Activated CD4-positive, CD25-positive, alpha-beta regulatory T cell treated with anti-CD3 and anti-CD28 coated beads, Interleukin-2, amount 50 U/mL, for 16 hours (primary cell): ENCODE results near the gene AJM1.

Experiments used
- DNase-seq: peaks from one replicate; pipeline ENCODE4 v3.0.0-alpha.2; 2020; ENCODE audit warnings: low read depth, low spot score

AJM1 gene

GRCh38 chr9:136808075-136808805 is 34.0 kb upstream of the AJM1 start:
- DNase-seq: no peak

- DNase-seq: no peak
These were observed 33.5 kb upstream of the AJM1 start for GRCh38 chr9:136808806-136809158.

- DNase-seq: no peak
These were observed 27.4 kb upstream of the AJM1 start for GRCh38 chr9:136814725-136815421.

- DNase-seq: no peak
These were observed 26.9 kb upstream of the AJM1 start for GRCh38 chr9:136815422-136815782.

- no peak for DNase-seq
These were observed 21.1 kb upstream of the AJM1 start for GRCh38 chr9:136820971-136821825.

- no peak for DNase-seq
These were observed 20.3 kb upstream of the AJM1 start for GRCh38 chr9:136821826-136822544.

- DNase-seq: no peak
These were observed 18.9 kb upstream of the AJM1 start for GRCh38 chr9:136823136-136824046.

- no peak for DNase-seq
These were observed 17.6 kb upstream of the AJM1 start for GRCh38 chr9:136824496-136825225.

GRCh38 chr9:136825295-136826187 is 16.7 kb upstream of the AJM1 start:
- DNase-seq: no peak

GRCh38 chr9:136826188-136826541 is 16.1 kb upstream of the AJM1 start:
- DNase-seq: no peak

GRCh38 chr9:136826703-136827582 is 15.3 kb upstream of the AJM1 start:
- DNase-seq: no peak

- DNase-seq: no peak
These were observed 14.3 kb upstream of the AJM1 start for GRCh38 chr9:136827794-136828473.

GRCh38 chr9:136828474-136829140 is 13.7 kb upstream of the AJM1 start:
- DNase-seq: no peak

GRCh38 chr9:136829412-136829811 is 12.9 kb upstream of the AJM1 start:
- no peak for DNase-seq

- DNase-seq: no peak
These were observed 12.0 kb upstream of the AJM1 start for GRCh38 chr9:136829981-136830885.
